Activated CD4-positive, alpha-beta T cell treated with anti-CD3 and anti-CD28 coated beads, Interleukin-2, amount 50 U/mL, for 4 hours (primary cell): ENCODE measurements around the gene TRPC4.

Experiments
- DNase-seq, 2 experiments: peaks; one replicate each; pipeline ENCODE4 v3.0.0-alpha.2; 2020

TRPC4 gene

DNA sequence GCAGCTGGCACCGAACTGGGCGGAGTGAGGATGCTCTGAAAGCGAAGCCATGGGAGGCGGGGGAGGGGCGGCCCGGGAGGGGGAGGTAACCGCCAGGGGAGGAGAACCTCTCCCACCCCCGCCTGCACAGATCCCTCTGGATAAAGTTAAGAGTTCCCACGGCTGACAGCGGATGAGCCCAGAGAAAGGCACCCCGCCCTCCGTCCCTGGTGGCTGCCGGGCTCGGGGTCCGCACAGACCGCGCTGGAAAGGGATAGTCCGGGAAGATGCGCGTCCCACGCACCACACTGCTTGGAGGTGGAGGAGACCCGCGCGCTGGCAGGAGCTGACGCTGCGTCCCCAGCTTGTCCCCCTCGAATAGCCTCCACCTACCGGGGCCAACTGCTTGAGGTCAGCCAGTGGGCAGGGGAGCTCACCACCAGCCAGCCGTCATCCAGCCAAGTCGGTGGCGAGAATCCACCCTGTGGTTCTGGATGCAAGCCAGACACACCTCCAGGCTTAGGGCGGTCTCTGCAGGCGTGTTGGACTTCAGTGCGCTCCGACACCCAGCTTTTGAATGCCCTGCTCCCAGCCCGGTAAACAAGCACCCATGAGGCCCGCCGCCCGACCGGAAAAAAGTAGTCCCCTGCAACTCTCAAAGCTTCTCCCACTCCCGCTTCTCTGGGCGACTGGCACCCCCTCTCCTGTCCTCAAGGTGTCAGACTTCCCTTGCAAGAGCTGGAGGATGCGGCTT, at the start of gene TRPC4:
TSS of gene TRPC4 (minus strand) at position 17 of the 733 bp plus-strand sequence. CDS start 86,439 bp downstream, outside the sequence.
- no peak for DNase-seq

DNA sequence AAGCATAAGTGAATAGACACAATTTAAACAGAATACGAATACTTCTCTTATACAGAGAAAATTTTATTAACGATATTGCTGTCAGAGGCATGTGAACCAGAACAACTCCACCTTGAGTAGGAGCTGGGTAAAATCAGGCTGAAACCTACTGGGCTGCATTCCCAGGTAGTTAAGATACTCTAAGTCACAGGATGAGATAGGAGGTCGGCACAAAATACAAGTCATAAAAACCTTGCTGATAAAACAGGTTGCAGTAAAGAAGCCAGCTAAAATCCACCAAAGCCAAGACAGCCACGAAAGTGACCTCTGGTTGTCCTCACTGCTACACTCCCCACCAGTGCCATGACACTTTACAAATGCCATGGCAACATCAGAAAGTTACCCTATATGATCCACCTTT, 49.2 kb upstream of the TRPC4 start:
- DNase-seq: no peak

GRCh38 chr13:37918116-37918714, 48.6 kb upstream of the TRPC4 start:
- DNase-seq: no peak

- DNase-seq: no peak
Measured at GRCh38 chr13:37914781-37915391, 45.3 kb upstream of the TRPC4 start.

DNA sequence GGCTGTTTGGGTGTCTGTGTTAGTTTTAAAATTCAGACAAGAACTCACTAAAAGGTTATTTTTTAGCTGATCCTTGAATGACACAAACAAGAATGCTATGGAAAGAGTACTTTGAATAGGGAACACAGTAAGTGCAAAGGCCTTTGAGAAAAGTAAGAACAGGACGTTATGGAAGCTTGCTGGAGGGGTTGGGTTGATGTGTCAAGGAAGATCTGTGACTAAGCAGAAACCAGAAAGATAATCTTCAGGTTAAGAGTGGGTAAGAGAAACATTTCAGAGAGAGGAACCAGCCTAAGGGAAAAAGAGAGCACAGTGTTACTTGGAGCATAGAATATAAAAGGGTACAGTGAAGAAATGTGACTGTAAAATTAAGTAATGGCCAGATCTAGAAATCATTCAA, 41.2 kb upstream of the TRPC4 start:
- no peak for DNase-seq

DNA sequence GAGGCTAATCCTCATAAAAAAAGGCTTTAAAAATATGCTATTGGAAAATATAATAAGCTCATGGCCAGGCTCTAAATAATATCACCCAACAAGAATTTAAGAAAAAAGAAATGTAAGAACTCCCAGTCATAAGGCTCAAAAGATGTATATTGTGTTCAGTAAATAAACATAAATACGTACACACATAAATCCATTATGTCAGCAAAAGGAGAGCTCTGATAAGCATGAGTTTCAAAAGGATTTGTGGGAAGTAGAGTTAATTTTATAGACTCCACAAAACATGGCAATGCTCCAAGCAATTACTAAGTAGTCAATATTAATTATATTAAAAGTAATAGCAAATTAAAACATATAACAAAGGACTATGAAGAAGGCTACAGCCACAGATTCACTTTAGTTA, 37.3 kb upstream of the TRPC4 start:
- no peak for DNase-seq

DNA sequence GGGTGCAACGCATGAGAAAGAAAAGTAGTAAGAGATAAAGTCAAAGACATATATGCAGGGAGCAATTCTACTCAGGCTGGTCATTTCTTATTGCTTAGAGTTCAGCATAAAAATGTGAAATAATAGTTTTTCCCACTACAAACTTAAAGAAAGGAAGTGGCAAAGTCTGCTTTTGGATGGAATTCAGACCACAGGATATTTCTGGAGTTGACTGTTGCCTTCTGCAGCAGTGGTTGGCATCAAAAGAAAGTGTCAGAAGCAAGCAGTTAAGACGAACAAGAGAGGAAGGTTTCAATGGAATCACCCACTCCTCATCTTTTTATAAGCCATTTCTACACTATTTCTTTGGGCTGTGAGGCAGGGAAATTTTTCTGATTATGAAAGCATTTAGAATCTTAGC, 36.2 kb upstream of the TRPC4 start:
- no peak for DNase-seq

- DNase-seq: no peak
Measured at GRCh38 chr13:37899753-37900152, 30.2 kb upstream of the TRPC4 start.

DNA sequence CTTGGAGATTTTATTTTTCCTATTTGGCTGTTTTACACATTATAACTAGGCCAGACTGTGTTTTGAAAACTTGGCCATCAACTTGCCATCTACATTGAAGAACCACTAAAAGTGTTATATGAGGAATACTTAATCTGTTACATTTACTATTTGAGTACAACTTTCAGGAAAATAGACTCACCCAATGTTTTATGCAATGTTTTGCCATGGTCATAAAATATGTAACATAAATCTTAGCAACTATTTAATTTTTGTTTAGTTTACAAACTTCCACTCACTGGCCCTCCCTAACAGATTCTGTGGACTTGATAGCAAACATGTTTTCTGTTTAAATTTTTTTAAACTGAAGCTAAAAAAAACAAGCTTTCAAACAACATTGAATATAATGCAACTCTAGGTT, 23.7 kb upstream of the TRPC4 start:
- no peak for DNase-seq

GRCh38 chr13:37889820-37890219, 20.2 kb upstream of the TRPC4 start:
- DNase-seq: no peak

DNA sequence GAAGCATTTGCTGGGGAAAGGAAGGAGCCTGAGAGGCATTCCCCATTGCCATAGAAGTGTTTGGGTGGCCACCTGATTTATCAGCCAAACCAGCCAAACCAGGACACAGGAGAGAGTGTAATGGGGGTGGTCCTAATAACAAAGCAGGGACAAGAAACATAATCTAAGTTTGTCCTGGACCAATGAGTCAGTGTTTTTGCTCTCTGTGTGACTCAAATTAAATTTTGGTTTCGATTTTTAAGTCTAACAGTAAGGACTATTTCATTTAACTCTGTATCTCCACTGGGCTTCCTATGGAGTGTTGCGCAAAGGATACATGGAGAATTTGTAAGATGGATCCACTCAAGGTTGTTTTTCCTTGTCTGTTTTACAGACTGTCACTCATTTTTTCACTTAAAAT, 19.5 kb upstream of the TRPC4 start:
- no peak for DNase-seq

- no peak for DNase-seq
Measured at GRCh38 chr13:37886879-37887278, 17.3 kb upstream of the TRPC4 start.

DNA sequence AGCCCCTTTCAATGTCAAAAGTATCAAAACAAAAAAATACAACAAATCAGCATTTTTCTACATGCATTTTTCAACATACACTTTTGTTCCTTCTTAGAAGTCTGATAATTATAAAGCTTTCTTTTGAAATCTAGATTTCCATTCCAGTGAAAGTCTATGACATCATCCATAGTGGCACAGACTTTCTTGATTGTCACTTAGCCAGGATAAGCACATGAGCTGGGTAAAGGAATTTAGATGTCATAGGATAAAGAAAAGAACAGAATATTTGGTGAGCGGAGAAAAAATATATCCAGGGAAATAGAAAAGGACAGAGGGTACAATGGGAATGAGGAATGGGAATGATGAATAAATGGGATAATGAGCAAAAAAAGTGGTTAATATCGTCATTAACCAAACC, 15.1 kb upstream of the TRPC4 start:
- DNase-seq: no peak

- no peak for DNase-seq
Measured at GRCh38 chr13:37884026-37884425, 14.5 kb upstream of the TRPC4 start.

- no peak for DNase-seq
Measured at GRCh38 chr13:37878921-37879320, 9.3 kb upstream of the TRPC4 start.

GRCh38 chr13:37878496-37878895, 8.9 kb upstream of the TRPC4 start:
- no peak for DNase-seq

GRCh38 chr13:37870895-37871550, 1.5 kb upstream of the TRPC4 start:
- DNase-seq: no peak

- DNase-seq: no peak
Measured at GRCh38 chr13:37870489-37870845, 895 bp upstream of the TRPC4 start.

DNA sequence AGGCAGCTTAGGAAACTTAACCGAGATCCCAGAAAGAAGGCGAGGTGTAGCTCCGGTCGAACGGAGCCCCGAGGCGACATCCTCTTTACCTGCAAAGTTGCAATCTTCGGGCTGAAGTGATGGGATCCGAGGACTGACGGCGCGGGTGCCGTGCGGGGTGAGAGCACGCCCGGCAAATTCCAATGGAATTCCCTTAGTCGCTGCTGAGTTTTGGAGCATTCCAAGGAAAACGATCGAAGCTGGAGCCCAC, 141 bp downstream of the TRPC4 start:
- no peak for DNase-seq

DNA sequence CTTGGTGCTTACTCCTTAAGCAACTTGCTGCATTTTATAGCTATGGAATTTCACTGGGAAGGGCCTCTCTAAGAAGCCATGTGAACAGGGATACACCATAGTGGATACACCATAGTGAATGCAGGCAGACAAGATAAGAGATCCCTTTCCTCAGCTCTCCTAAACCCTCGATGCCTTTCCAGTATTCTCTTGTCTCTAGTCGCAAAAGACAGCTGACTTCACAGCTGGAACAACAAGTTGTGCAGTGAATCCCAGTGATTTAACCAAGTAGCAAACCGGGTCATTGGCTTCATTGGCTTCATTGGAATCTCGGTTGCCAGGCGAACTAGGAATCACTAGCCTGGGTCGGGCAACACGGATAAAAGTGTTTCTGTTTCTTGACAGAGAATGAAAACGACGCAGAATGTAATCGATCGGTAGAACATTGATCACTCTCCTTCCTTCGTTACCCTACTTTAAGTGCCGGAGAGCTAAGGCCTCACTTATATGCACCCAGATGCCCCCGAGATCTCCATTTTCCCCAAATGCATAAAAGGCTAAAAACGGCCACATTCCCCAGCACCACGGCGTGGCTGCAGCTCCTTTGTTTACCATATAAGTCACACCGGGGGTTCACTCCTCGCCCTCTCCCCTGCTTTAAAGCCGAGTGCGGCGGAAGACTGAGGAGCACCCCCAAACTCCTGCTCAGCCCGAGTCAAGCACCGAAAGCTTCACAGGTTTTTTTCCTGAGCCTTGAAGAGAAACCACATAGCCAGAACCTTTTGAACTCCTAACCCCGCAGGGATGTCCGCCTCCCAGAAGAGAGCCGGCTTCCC, 674 bp downstream of the TRPC4 start:
- DNase-seq: no peak

DNA sequence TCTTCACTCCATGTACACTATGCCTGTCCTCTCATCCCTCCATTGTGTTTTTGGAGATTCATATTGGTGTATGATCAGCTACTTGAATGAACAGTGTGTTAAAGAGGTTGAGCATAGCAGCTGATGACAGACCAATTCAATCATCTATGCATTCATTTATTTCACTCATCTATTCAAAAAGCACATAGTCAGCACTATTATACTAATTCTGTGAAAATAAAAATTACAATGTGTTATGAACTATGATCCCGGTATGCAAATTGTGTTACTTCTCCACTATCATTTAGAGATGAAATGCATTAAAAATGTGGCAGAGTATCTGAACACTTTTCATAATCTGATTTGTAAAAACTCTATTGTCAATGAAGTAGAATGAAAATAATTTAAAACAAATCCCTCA, 5.9 kb downstream of the TRPC4 start:
- DNase-seq: no peak

DNA sequence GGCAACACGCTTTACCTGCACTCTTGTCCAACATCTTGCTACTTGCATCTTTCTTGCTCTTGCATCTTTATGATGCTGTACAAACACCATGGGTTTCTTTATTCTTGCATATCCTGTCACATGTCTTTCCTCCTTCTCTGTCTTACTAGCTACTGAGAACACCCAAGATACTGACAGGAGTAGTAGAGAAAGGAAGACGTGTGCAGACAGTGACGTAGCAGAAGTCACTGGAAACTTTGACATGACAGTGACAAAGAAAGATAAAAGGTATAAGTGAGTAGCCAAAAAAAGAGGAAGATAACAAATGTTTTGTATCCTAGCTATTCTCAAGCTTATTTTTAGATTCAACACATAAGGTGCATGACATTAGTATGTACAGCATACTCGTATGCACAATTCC, 34.2 kb downstream of the TRPC4 start:
- no peak for DNase-seq

- no peak for DNase-seq
Measured at GRCh38 chr13:37833411-37833810, 36.2 kb downstream of the TRPC4 start.

DNA sequence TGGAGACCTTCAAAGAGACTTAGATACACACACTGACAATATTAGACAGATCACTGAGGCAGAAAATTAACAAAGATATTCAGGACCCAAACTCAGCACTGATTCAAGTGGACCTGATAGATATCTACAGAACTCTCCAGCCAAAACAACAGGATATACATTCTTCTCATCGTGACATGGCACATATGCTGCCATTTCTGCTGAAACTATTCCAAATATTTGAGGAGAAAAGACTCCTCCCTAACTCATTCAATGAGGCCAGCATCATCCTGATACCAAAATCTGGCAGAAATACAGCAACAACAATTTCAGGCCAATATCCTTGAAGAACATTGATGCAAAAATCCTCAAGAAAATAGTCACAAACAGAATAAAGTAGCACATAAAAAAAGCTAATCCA, 53.3 kb downstream of the TRPC4 start:
- DNase-seq: no peak
